Ishikawa (cell line): ENCODE data around the gene CAMTA1.

Experiments
- TAF1 ChIP-seq: IDR thresholded peaks from 2 replicates; pipeline ENCODE4 v1.6.1; 2012; ENCODE audit warnings: low read depth, mild to moderate bottlenecking
- YY1 ChIP-seq: IDR thresholded peaks from 2 replicates; pipeline ENCODE4 v1.6.1; 2012; ENCODE audit warnings: low read depth
- TF ChIP-seq, protein P1 (sequence below): IDR thresholded peaks from 2 replicates; pipeline ENCODE4 v1.6.1; 2012

DNA sequence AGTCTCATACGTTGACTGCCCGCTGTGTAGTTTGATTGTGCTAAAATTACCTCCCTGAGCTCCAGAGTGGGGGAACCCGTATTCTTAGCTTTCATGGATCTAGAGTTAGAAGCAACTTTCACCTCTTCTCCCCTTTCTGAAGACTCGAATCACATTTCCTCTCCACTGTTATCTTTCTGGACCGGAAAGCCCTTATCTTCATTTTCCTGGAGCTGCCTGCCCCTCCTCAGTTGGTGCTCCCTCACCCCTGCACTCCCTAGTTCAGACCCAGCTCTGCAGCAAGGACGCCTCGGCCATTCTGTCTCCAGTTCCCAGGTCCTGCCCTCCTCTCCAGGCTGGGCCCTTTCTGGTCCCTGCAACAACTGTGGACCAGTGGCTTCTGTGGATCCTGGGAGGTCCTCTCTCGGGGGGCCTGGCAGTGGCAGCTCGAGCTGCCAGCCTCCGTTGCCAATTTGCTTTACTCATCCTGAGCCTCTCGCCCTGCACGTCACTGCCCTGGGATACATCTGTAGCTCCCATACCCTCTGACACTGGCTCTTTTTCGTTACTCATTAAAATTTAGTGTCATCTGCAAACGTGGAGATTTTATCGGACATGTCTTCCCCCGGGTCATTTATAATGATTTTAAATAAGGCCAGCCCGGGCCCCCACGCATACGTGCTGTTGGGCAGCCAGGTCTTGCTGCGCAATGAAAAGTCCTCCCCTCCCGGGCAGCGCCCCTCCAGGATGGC is 844.4 kb downstream of the CAMTA1 start:
- TF ChIP-seq, protein P1, sequence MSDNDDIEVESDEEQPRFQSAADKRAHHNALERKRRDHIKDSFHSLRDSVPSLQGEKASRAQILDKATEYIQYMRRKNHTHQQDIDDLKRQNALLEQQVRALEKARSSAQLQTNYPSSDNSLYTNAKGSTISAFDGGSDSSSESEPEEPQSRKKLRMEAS, result no peak
- no peak for TF ChIP-seq TAF1
- TF ChIP-seq YY1, result no peak
